Body of pancreas (tissue), 4 donors: Measurements from ENCODE around the gene RIC8A. TPM values are rescaled to one million over a fixed set of nuclear protein-coding genes. Genes with fewer than 3 reads are reported as not detected.

Experiments used
- ATAC-seq: fragments of 150-250 bp; one replicate; pipeline ENCODE4 v1.9.1; 2016
- DNase-seq, 4 donors: peaks; one replicate each; pipeline ENCODE4 v3.0.0-alpha.2; 2019
- H3K27ac ChIP-seq, 4 donors: fragments of 200-600 bp; sonication (generic); 1 replicate in 3 of 4; 2 replicates in 1 of 4; pipeline versions ENCODE4 v1.5.1 to v1.6.1; 2016 to 2019; ENCODE audit warnings: mild to moderate bottlenecking in 1 of 4, mixed read lengths in 1 of 4, moderate library complexity in 1 of 4
- H3K27me3 ChIP-seq, 2 donors: fragments of 200-600 bp; sonication (generic); one replicate each; pipeline ENCODE4 v1.6.0; 2016; ENCODE audit warnings: mild to moderate bottlenecking in 1 of 2
- H3K36me3 ChIP-seq, 2 donors: fragments of 200-600 bp; sonication (generic); replicated peaks in 1 of 2; 2 replicates each; pipeline ENCODE4 v1.5.1; 2016; ENCODE audit warnings: low read depth in 2 of 2; ENCODE audit not compliant: insufficient read depth in 1 of 2
- H3K4me1 ChIP-seq: fragments of 200-600 bp; sonication (generic); one replicate; pipeline ENCODE4 v1.6.0; 2016
- H3K4me3 ChIP-seq, 2 donors: fragments of 200-600 bp; sonication (generic); 1 replicate in 1 of 2; 2 replicates in 1 of 2; pipeline ENCODE4 v1.5.1; 2016 to 2019
- H3K9me3 ChIP-seq, 3 donors: fragments of 200-600 bp; sonication (generic); 1 replicate in 2 of 3; 2 replicates in 1 of 3; pipeline ENCODE4 v1.5.1; 2016
- CTCF ChIP-seq, 7 experiments: fragments of 450-650 bp in 4 of 7; fragments of 200-600 bp in 3 of 7; sonication (generic) in 3 of 7; IDR thresholded peaks; one replicate each; pipeline ENCODE4 v1.5.1; 2016 to 2019; ENCODE audit warnings: antibody characterized with exemption in 7 of 7
- POLR2A ChIP-seq, 3 donors: fragments of 450-650 bp; IDR thresholded peaks; one replicate each; pipeline ENCODE4 v1.6.1; 2016; ENCODE audit warnings: antibody characterized with exemption in 3 of 3, mild to moderate bottlenecking in 2 of 3
- WGBS, 2 donors: methylation state at CpG; one replicate each; pipeline ENCODE4 v1.1.5; 2017; 5-methylcytosine and 5-hydroxymethylcytosine counted together
- intact Hi-C: fragments of 100-400 bp; cut with DNase I; formaldehyde crosslinking; loops from one replicate; pipeline ENCODE4 v1.15.1; 2023
- total RNA-seq, 2 donors: library from RNA; depleted of rRNA; stranded (reverse); fragments of >200 nt; gene quantifications; one replicate each; pipeline ENCODE4 v1.1.0, GENCODE V29; 2016

Gene RIC8A
- total RNA-seq, 2 donors from 2014 or later: 59.3 to 88.5 TPM

- peak overlapping the region; percentile 70 to 97 for H3K4me3 ChIP-seq
- no peaks in the 10 kb centered on the region for H3K27me3 ChIP-seq
- peaks cover 51% of the 10 kb centered on the region for H3K4me1 ChIP-seq
- peak overlapping the region; percentile 88 to 99 (median 98) for H3K27ac ChIP-seq
- ATAC-seq (peak; percentile 2), DNase-seq (peak in 1 of 4 donors; percentile 58)
- no peak for TF ChIP-seq POLR2A (IDR thresholded peaks at IDR 0.05)
- TF ChIP-seq CTCF (IDR thresholded peaks at IDR 0.05): no peak
- intact Hi-C loops: no loop called here
- WGBS, 2 donors: 0 to 2% methylated on average over 4 to 27 of the region's 27 CpGs
- peaks cover 11 to 28% of the 10 kb centered on the region in 2 donors for H3K36me3 ChIP-seq
- H3K9me3 ChIP-seq: no peaks in the 10 kb centered on the region
Observed at GRCh38 chr11:207863-208180, 314 bp downstream of the RIC8A start.

- no peaks in the 10 kb centered on the region for H3K27me3 ChIP-seq
- H3K27ac ChIP-seq: peak overlapping the region; percentile 88 to 99 (median 98)
- intact Hi-C loops: no loop called here
- H3K4me1 ChIP-seq: peaks cover 51% of the 10 kb centered on the region
- no peaks in the 10 kb centered on the region for H3K9me3 ChIP-seq
- DNase-seq (peak; percentile 80 to 82 (median 80)), ATAC-seq (peak; percentile 69)
- WGBS, 2 donors: 0 to 1% methylated on average over 34 to 57 of the region's 57 CpGs
- H3K36me3 ChIP-seq: peaks cover 11 to 32% of the 10 kb centered on the region in 2 donors
- TF ChIP-seq CTCF (IDR thresholded peaks at IDR 0.05) (no peak), POLR2A (IDR thresholded peaks at IDR 0.05) (peak; percentile 67 to 82 (median 69))
- peak overlapping the region; percentile 70 to 97 for H3K4me3 ChIP-seq
Observed at GRCh38 chr11:208181-208916, 841 bp downstream of the RIC8A start.

GRCh38 chr11:208917-209260 is 1.4 kb downstream of the RIC8A start:
- peak overlapping the region; percentile 70 to 97 for H3K4me3 ChIP-seq
- H3K27me3 ChIP-seq: no peaks in the 10 kb centered on the region
- H3K4me1 ChIP-seq: peaks cover 48% of the 10 kb centered on the region
- H3K9me3 ChIP-seq: no peaks in the 10 kb centered on the region
- TF ChIP-seq CTCF (IDR thresholded peaks at IDR 0.05) (no peak), POLR2A (IDR thresholded peaks at IDR 0.05) (no peak)
- intact Hi-C loops: no loop called here
- ATAC-seq (no peak), DNase-seq (peak in 1 of 4 donors; percentile 16)
- peaks cover 11 to 29% of the 10 kb centered on the region in 2 donors for H3K36me3 ChIP-seq
- H3K27ac ChIP-seq: peak overlapping the region; percentile 88 to 99 (median 98)
- WGBS, 2 donors: 0 to 2% methylated on average over 23 to 26 of the region's 26 CpGs

- 48% methylated on average over 20 to 28 of the region's 29 CpGs for WGBS, 2 donors
- no peaks in the 10 kb centered on the region for H3K9me3 ChIP-seq
- no peaks in the 10 kb centered on the region for H3K27me3 ChIP-seq
- intact Hi-C loops: no loop called here
- peak overlapping the region in 3 of 4 donors; percentile 88 to 99 (median 98) for H3K27ac ChIP-seq
- DNase-seq (peak in 1 of 4 donors; percentile 19), ATAC-seq (no peak)
- peak overlapping the region; percentile 70 to 97 for H3K4me3 ChIP-seq
- H3K36me3 ChIP-seq: peaks cover 11 to 33% of the 10 kb centered on the region in 2 donors
- TF ChIP-seq POLR2A (IDR thresholded peaks at IDR 0.05) (no peak), CTCF (IDR thresholded peaks at IDR 0.05) (no peak)
- peaks cover 42% of the 10 kb centered on the region for H3K4me1 ChIP-seq
Observed at GRCh38 chr11:209275-210121, 2.0 kb downstream of the RIC8A start.
